ENCODE results near the gene ARL2BP. TPM values are rescaled to one million over a fixed set of nuclear protein-coding genes. Genes with fewer than 3 reads are reported as not detected.

ARL2BP gene
- total RNA-seq, 4 donors from 2014 or later, result 10.3 to 39.6 (median 36.5) TPM

DNA sequence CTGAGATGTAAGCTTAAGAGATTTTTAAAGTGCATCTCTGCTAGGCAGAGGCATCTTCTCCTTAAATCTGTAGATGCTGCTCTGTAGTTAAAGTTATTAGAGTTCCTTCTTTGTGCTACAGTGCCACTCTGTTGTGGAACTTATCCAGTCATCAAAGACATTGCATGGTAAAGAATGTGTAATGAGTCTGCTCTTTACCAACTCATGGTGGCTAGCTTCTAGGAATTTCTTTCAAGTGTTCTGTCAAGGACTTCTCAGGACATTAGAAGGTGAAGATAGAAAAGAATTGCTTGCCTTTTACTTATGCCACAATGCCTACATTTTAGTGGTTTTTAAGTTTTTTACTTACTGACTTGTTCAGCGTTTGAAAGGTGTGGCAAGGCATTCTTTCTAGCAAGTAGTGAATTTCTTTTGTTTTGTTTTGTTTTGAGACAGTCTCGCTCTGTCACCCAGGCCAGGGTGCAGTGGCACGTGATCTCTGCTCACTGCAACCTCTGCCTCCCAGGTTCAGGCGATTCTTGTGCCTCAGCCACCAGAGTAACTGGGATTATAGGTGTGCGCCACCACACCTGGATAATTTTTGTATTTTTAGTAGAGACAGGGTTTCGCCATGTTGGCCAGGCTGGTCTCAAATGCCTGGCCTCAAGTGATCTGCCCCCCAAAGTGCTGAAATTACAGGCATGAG is 20.3 kb upstream of the ARL2BP start:
- TF ChIP-seq EP300 (IDR thresholded peaks at IDR 0.05; ENCODE audit: low read depth) (no peak), POLR2AphosphoS5 (IDR thresholded peaks at IDR 0.05) (no peak), POLR2A (IDR thresholded peaks at IDR 0.05) (no peak)
- TF ChIP-seq, protein P1, sequence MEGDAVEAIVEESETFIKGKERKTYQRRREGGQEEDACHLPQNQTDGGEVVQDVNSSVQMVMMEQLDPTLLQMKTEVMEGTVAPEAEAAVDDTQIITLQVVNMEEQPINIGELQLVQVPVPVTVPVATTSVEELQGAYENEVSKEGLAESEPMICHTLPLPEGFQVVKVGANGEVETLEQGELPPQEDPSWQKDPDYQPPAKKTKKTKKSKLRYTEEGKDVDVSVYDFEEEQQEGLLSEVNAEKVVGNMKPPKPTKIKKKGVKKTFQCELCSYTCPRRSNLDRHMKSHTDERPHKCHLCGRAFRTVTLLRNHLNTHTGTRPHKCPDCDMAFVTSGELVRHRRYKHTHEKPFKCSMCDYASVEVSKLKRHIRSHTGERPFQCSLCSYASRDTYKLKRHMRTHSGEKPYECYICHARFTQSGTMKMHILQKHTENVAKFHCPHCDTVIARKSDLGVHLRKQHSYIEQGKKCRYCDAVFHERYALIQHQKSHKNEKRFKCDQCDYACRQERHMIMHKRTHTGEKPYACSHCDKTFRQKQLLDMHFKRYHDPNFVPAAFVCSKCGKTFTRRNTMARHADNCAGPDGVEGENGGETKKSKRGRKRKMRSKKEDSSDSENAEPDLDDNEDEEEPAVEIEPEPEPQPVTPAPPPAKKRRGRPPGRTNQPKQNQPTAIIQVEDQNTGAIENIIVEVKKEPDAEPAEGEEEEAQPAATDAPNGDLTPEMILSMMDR (IDR thresholded peaks at IDR 0.05), result no peak
- intact Hi-C loops (cut with DNase I; ENCODE audit: low total_unique reads), result no loop called here
- no peak overlapping the region for H3K4me3 ChIP-seq
- no peaks in the 10 kb centered on the region for H3K9me3 ChIP-seq
- no peak for DNase-seq
- H3K36me3 ChIP-seq, result peaks cover 0 to 77% (median 35%) of the 10 kb centered on the region in 4 donors
- in situ Hi-C loops (cut with MboI; ENCODE audit: low pct_ligation_motif_present in 1 of 4, low pct_unique_long_range_greater_than_20kb in 1 of 4, low sequenced_read_pairs in 3 of 4), result no loop called here
- WGBS, 2 donors (ENCODE audit: low coverage in 1 of 2), result 88 to 100% methylated on average over 1 to 6 of the region's 6 CpGs
- no peaks in the 10 kb centered on the region for H3K4me1 ChIP-seq
- H3K27me3 ChIP-seq, result no peaks in the 10 kb centered on the region
- H3K27ac ChIP-seq, result no peak overlapping the region

DNA sequence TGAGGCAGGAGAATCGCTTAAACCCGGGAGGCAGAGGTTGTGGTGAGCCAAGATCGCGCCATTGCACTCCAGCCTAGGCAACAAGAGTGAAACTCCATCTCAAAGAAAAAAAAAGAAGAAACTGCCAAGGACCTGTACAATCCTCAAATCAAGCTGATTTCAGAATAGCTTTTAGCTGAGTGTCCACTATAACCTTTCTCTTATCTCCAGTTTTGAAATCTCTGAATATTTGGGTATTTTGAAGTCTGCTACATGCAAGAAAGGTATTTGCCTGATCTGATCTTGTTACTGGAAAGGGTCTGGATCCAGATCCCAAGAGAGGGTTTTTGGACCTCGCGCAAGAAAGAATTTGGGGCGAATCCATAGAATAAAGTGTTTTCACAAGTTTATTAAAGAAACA is 19.1 kb upstream of the ARL2BP start:
- H3K4me1 ChIP-seq, result no peaks in the 10 kb centered on the region
- WGBS, 2 donors (ENCODE audit: low coverage in 1 of 2), result 97 to 99% methylated on average over 5 to 7 of the region's 7 CpGs
- no peak overlapping the region for H3K4me3 ChIP-seq
- in situ Hi-C loops (cut with MboI; ENCODE audit: low pct_ligation_motif_present in 1 of 4, low pct_unique_long_range_greater_than_20kb in 1 of 4, low sequenced_read_pairs in 3 of 4) (no loop called here), intact Hi-C loops (cut with DNase I; ENCODE audit: low total_unique reads) (no loop called here)
- no peak overlapping the region for H3K27ac ChIP-seq
- H3K9me3 ChIP-seq, result no peaks in the 10 kb centered on the region
- DNase-seq, result no peak
- peaks cover 0 to 81% (median 38%) of the 10 kb centered on the region in 4 donors for H3K36me3 ChIP-seq
- H3K27me3 ChIP-seq, result no peaks in the 10 kb centered on the region
- no peak for TF ChIP-seq POLR2A (IDR thresholded peaks at IDR 0.05)
- no peak for TF ChIP-seq POLR2AphosphoS5 (IDR thresholded peaks at IDR 0.05)
- TF ChIP-seq, protein P1 (IDR thresholded peaks at IDR 0.05), result no peak
- no peak for TF ChIP-seq EP300 (IDR thresholded peaks at IDR 0.05; ENCODE audit: low read depth)

DNA sequence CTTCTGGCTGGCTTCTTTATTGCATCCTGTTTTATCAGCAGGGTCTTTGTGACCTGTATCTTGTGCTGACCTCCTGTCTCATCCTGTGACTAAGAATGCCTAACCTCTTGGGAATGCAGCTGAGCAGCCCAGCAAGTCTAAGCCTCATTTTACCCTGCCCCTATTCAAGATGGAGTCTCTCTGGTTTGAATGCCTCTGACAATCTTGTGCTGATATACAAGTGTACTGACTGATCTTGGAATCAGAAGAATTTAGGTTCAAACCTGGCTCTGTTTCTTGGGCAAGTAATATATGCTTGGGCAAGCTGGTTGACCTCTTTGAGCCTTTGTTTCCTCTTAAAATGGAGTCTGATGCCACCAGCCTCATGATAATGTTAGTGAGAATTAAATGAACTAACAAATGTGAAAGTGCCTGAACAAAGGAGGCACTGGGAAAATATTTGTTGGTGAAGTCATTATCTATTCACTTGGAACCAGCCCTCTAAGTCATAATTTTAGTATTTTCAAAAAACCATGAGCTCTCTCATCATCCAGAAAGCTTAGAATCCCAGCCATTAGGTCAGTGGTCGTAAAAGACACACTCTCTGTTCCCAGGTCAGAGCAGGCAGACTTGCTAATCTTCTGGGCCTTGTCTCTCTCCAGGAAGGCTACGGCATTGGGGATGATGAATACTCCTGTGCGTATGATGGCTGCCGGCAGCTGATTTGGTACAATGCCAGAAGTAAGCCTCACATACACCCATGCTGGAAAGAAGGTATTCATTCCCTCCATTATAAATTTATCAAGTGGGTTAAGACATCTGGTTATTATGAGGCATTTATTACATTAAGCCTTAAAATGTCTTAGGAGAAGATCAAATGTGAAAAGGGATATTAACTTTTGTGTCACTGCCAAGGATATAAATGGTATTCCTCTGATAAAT is 18.1 kb upstream of the ARL2BP start:
- Histone ChIP-seq H3K4me1 (no peaks in the 10 kb centered on the region), H3K36me3 (peaks cover 0 to 82% (median 38%) of the 10 kb centered on the region in 4 donors), H3K9me3 (no peaks in the 10 kb centered on the region), H3K27ac (no peak overlapping the region), H3K4me3 (no peak overlapping the region), H3K27me3 (no peaks in the 10 kb centered on the region)
- intact Hi-C loops (cut with DNase I; ENCODE audit: low total_unique reads) (no loop called here), in situ Hi-C loops (cut with MboI; ENCODE audit: low pct_ligation_motif_present in 1 of 4, low pct_unique_long_range_greater_than_20kb in 1 of 4, low sequenced_read_pairs in 3 of 4) (no loop called here)
- WGBS, 2 donors (ENCODE audit: low coverage in 1 of 2), result 75 to 98% methylated on average over 1 to 4 of the region's 4 CpGs
- DNase-seq, result no peak
- no peak for TF ChIP-seq POLR2AphosphoS5 (IDR thresholded peaks at IDR 0.05)
- TF ChIP-seq, protein P1 (IDR thresholded peaks at IDR 0.05), result no peak

DNA sequence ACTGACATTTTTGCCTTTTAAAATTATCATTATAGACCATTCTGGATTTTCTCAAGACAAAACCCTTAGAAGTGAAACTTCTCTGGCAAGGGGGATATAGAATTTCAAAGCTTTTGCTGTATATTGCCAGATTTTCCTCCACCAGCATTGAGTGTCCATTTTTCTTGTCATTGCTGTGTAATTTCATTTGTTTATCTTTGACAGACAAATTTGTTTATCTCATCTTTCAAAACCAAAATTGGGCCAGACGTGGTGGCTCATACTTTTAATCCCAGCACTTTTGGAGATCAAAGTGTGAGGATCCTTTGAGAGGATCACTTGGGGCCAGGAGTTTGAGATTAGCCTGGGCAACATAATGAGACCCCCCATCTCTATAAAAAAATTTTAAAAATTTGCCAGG is 16.0 kb upstream of the ARL2BP start:
- H3K9me3 ChIP-seq, result no peaks in the 10 kb centered on the region
- intact Hi-C loops (cut with DNase I; ENCODE audit: low total_unique reads), result no loop called here
- no peaks in the 10 kb centered on the region for H3K27me3 ChIP-seq
- H3K27ac ChIP-seq, result no peak overlapping the region
- TF ChIP-seq, protein P1 (IDR thresholded peaks at IDR 0.05), result no peak
- no peak for DNase-seq
- H3K4me1 ChIP-seq, result peaks cover 0 to 2% (median 0%) of the 10 kb centered on the region in 4 donors
- in situ Hi-C loops (cut with MboI; ENCODE audit: low pct_ligation_motif_present in 1 of 4, low pct_unique_long_range_greater_than_20kb in 1 of 4, low sequenced_read_pairs in 3 of 4), result no loop called here
- peaks cover 0 to 80% (median 38%) of the 10 kb centered on the region in 4 donors for H3K36me3 ChIP-seq
- H3K4me3 ChIP-seq, result no peak overlapping the region
- 72 to 88% methylated on average over 1 of the region's 1 CpG for WGBS, 2 donors (ENCODE audit: low coverage in 1 of 2)
